Adrenal gland (tissue), 19 donors: ENCODE results near the gene PRKAR2A. TPM values are rescaled to one million over a fixed set of nuclear protein-coding genes. Genes with fewer than 3 reads are reported as not detected.
A peak's percentile ranks its signal among the peaks of the same experiment; 100 is the strongest.

Source experiments
- DNase-seq, 7 donors: peaks; one replicate each; pipeline ENCODE4 v3.0.0-alpha.2; 2019 to 2020
- H3K27ac ChIP-seq, 5 donors: fragments of 200-600 bp; sonication (generic) in 4 of 5; 1 replicate in 3 of 5; 2 replicates in 2 of 5; pipeline versions ENCODE4 v1.5.1 to v1.8.0; 2016 to 2020; ENCODE audit warnings: mild to moderate bottlenecking in 1 of 5
- H3K27me3 ChIP-seq: fragments of 200-600 bp; 2 replicates; pipeline ENCODE4 v1.8.0; 2021
- H3K36me3 ChIP-seq, 2 donors: fragments of 200-600 bp; replicated peaks in 1 of 2; 1 replicate in 1 of 2; 2 replicates in 1 of 2; pipeline versions ENCODE4 v1.5.1 to v1.8.0; 2018 to 2022
- H3K4me1 ChIP-seq, 2 donors: fragments of 200-600 bp; replicated peaks in 1 of 2; 1 replicate in 1 of 2; 2 replicates in 1 of 2; pipeline versions ENCODE4 v1.5.1 to v1.8.0; 2018 to 2021
- H3K4me3 ChIP-seq, 4 donors: fragments of 200-600 bp; sonication (generic) in 3 of 4; one replicate each; pipeline ENCODE4 v1.5.1; 2016 to 2018
- H3K9me3 ChIP-seq, 3 donors: fragments of 200-600 bp; sonication (generic) in 1 of 3; replicated peaks in 1 of 3; 1 replicate in 2 of 3; 2 replicates in 1 of 3; pipeline versions ENCODE4 v1.5.1 to v1.8.0; 2016 to 2021
- CTCF ChIP-seq, 6 experiments: fragments of 450-650 bp in 4 of 6; fragments of 200-600 bp in 2 of 6; sonication (generic) in 1 of 6; IDR thresholded peaks; 1 replicate in 5 of 6; 2 replicates in 1 of 6; pipeline versions ENCODE4 v1.5.1 to v1.8.0; 2016 to 2021; ENCODE audit warnings: antibody characterized with exemption in 6 of 6, mild to moderate bottlenecking in 2 of 6, moderate library complexity in 1 of 6
- POLR2A ChIP-seq, 2 donors: fragments of 450-650 bp; IDR thresholded peaks; one replicate each; pipeline ENCODE4 v1.6.1; 2017; ENCODE audit warnings: antibody characterized with exemption in 2 of 2, mild to moderate bottlenecking in 2 of 2, moderate library complexity in 1 of 2
- WGBS, 4 donors: extraction: QIAGEN DNeasy Blood & Tissue Kit in 2 of 4; methylation state at CpG; one replicate each; pipeline versions ENCODE4 v1.1.5 to v1.1.7; 2013 to 2017; 5-methylcytosine and 5-hydroxymethylcytosine counted together
- intact Hi-C, 2 donors: fragments of 100-400 bp; cut with DNase I; formaldehyde crosslinking; loops; one replicate each; pipeline versions ENCODE4 v1.14.1 to v1.15.0; 2022 to 2023
- long read RNA-seq, 10 donors: library from polyadenylated mRNA in 3 of 10; unstranded in 2 of 10; stranded (forward) in 1 of 10; transcript quantifications; one replicate each; pipeline ENCODE4 v2.0.0 and lab custom pipeline, GENCODE V29; 2021 to 2026
- polyA plus RNA-seq, 3 donors: library from polyadenylated mRNA; stranded (reverse); fragments of 200-250 nt in 2 of 3; fragments of 350-450 nt in 1 of 3; fragmentation: Illumina TruSeq in 1 of 3; extraction: RNeasy Lipid Tissue Mini Kit (QIAGEN cat#74804) in 1 of 3; gene quantifications; one replicate each; pipeline ENCODE4 v1.2.3, GENCODE V29; 2013 to 2014
- total RNA-seq, 9 donors: library from RNA; depleted of rRNA in 4 of 9; stranded (reverse); fragments of >200 nt in 4 of 9; fragments of 120-200 nt in 1 of 9; fragmentation: NEBNext Ultra II Directional in 1 of 9; extraction: Animal tissue kit (Norgen Biotek cat#: 25700) in 1 of 9; gene quantifications; one replicate each; pipeline versions ENCODE4 v1.1.0 to v1.2.4, GENCODE V29; 2013 to 2023
- donor health status: healthy with polysubstance abuse.
- donor health status: Bipolar disorder and iron deficiency.
- donor health status: DM: yes; HTN: yes; CAD: no.
- donor health status: DM: no; HTN: no; CAD: no.
- donor health status: DM: no; HTN: no; CAD: no.
- donor health status: DM: yes; HTN: yes; CAD: no.

The PRKAR2A gene
- total RNA-seq (100 to 1,000 TPM in 2 of 9 donors, 10 to 100 TPM in 7; 33.0 to 177 (median 65.4) TPM), polyA plus RNA-seq (10 to 100 TPM in 2 of 3 donors, 1 to 10 TPM in 1; 8.4 to 41.1 (median 12.6) TPM)
- long read RNA-seq, donor 1, full-length matches to known transcripts = 10 of 10 reads
- long read RNA-seq, donor 1, partial matches to known transcripts = 0 of 10 reads
- long read RNA-seq, donor 1, other reads (novel, unspliced or antisense) = 0 of 10 reads
- long read RNA-seq, donor 2, full-length matches to known transcripts = 4 of 4 reads
- long read RNA-seq, donor 2, partial matches to known transcripts = 0 of 4 reads
- long read RNA-seq, donor 2, other reads (novel, unspliced or antisense) = 0 of 4 reads
- long read RNA-seq, donor 3, full-length matches to known transcripts = 7 of 14 reads
- long read RNA-seq, donor 3, partial matches to known transcripts = 7 of 14 reads
- long read RNA-seq, donor 3, other reads (novel, unspliced or antisense) = 0 of 14 reads
- long read RNA-seq, donor 4, partial matches to known transcripts = 5 of 18 reads
- long read RNA-seq, donor 4, other reads (novel, unspliced or antisense) = 10 of 18 reads
- long read RNA-seq, donor 5, full-length matches to known transcripts = 26 of 40 reads
- long read RNA-seq, donor 5, partial matches to known transcripts = 0 of 40 reads
- long read RNA-seq, donor 5, other reads (novel, unspliced or antisense) = 14 of 40 reads
- long read RNA-seq, donor 6, partial matches to known transcripts = 4 of 10 reads
- long read RNA-seq, donor 6, other reads (novel, unspliced or antisense) = 5 of 10 reads
- long read RNA-seq, donor 7, full-length matches to known transcripts = 2 of 2 reads
- long read RNA-seq, donor 7, partial matches to known transcripts = 0 of 2 reads
- long read RNA-seq, donor 7, other reads (novel, unspliced or antisense) = 0 of 2 reads
- long read RNA-seq, donor 8, full-length matches to known transcripts = 7 of 7 reads
- long read RNA-seq, donor 8, partial matches to known transcripts = 0 of 7 reads
- long read RNA-seq, donor 8, other reads (novel, unspliced or antisense) = 0 of 7 reads
- long read RNA-seq, donor 9, full-length matches to known transcripts = 9 of 14 reads
- long read RNA-seq, donor 9, partial matches to known transcripts = 5 of 14 reads
- long read RNA-seq, donor 9, other reads (novel, unspliced or antisense) = 0 of 14 reads
- long read RNA-seq, donor 10, full-length matches to known transcripts = 3 of 3 reads
- long read RNA-seq, donor 10, partial matches to known transcripts = 0 of 3 reads
- long read RNA-seq, donor 10, other reads (novel, unspliced or antisense) = 0 of 3 reads

- no peaks in the 10 kb centered on the region for H3K36me3 ChIP-seq
- H3K27ac ChIP-seq = peak within 1 kb of the TSS; percentile 87 to 99 (median 95)
- H3K4me3 ChIP-seq = peak within 1 kb of the TSS; percentile 28 to 77 (median 57)
- intact Hi-C loops = no loop called here
- no peaks in the 10 kb centered on the region for H3K9me3 ChIP-seq
- WGBS, 4 donors = 1 to 12% (median 4%) methylated on average over 7 to 81 of the region's 81 CpGs
- TF ChIP-seq CTCF (IDR thresholded peaks at IDR 0.05) (no peak), POLR2A (IDR thresholded peaks at IDR 0.05) (peak; percentile 91 to 96)
- H3K4me1 ChIP-seq = peaks cover 14 to 28% of the 10 kb centered on the region in 2 donors
- H3K27me3 ChIP-seq = no peaks in the 10 kb centered on the region
- peak; percentile 90 to 94 (median 90) for DNase-seq
These were observed at the start of gene PRKAR2A for GRCh38 chr3:48847504-48848423. PRKAR2A (minus strand) TSS chr3:48847874; CDS start chr3:48847596, 278 bp downstream.

GRCh38 chr3:48896936-48897335 is 49.3 kb upstream of the PRKAR2A start:
- H3K9me3 ChIP-seq = no peaks in the 10 kb centered on the region
- peak overlapping the region in 1 of 5 donors; percentile 42 for H3K27ac ChIP-seq
- no peak for DNase-seq
- no peaks in the 10 kb centered on the region for H3K36me3 ChIP-seq
- peaks cover 18 to 23% of the 10 kb centered on the region in 2 donors for H3K4me1 ChIP-seq
- no peak overlapping the region for H3K4me3 ChIP-seq
- TF ChIP-seq POLR2A (IDR thresholded peaks at IDR 0.05) = no peak
- no peak for TF ChIP-seq CTCF (IDR thresholded peaks at IDR 0.05)
- no peaks in the 10 kb centered on the region for H3K27me3 ChIP-seq
- WGBS, 4 donors = 51 to 64% (median 59%) methylated on average over 2 of the region's 2 CpGs
- intact Hi-C loops = no loop called here

- WGBS, 4 donors = 95 to 98% (median 98%) methylated on average over 6 of the region's 6 CpGs
- H3K9me3 ChIP-seq = no peaks in the 10 kb centered on the region
- TF ChIP-seq POLR2A (IDR thresholded peaks at IDR 0.05) = no peak
- no peak for TF ChIP-seq CTCF (IDR thresholded peaks at IDR 0.05)
- peaks cover 18 to 23% of the 10 kb centered on the region in 2 donors for H3K4me1 ChIP-seq
- no peak overlapping the region for H3K4me3 ChIP-seq
- no peak for DNase-seq
- H3K36me3 ChIP-seq = peaks cover 0 to 11% of the 10 kb centered on the region in 2 donors
- H3K27me3 ChIP-seq = no peaks in the 10 kb centered on the region
- no peak overlapping the region for H3K27ac ChIP-seq
- intact Hi-C loops = no loop called here
These were observed 46.8 kb upstream of the PRKAR2A start for GRCh38 chr3:48894516-48894915.
